Astrocyte (in vitro differentiated cells and primary cell): ENCODE measurements around the gene ABCA7. TPM values are rescaled to one million over a fixed set of nuclear protein-coding genes. Genes with fewer than 3 reads are reported as not detected.

ENCODE experiments used
- DNase-seq: peaks from one replicate; pipeline ENCODE4 v3.0.0-alpha.2; 2010; ENCODE audit warnings: low read depth
- FAIRE-seq: peaks from 2 replicates; lab custom pipeline; 2011; peaks lifted over from hg19 to GRCh38; lab: Jason Lieb, UNC
- H2AFZ ChIP-seq: 2 replicates; pipeline ENCODE4 v1.6.0; 2012; ENCODE audit warnings: low read depth, low read length, inconsistent platforms
- H3K27ac ChIP-seq: 2 replicates; pipeline ENCODE4 v1.5.1; 2011; ENCODE audit warnings: low read depth, low read length, inconsistent platforms
- H3K27me3 ChIP-seq: 2 replicates; pipeline ENCODE4 v1.6.0; 2011; ENCODE audit warnings: low read length, inconsistent platforms; ENCODE audit not compliant: insufficient read depth
- H3K36me3 ChIP-seq: 2 replicates; pipeline ENCODE4 v1.5.1; 2011; ENCODE audit warnings: low read length, inconsistent platforms; ENCODE audit not compliant: insufficient read depth
- H3K4me1 ChIP-seq: 2 replicates; pipeline ENCODE4 v1.5.1; 2011; ENCODE audit warnings: low read length, inconsistent platforms; ENCODE audit not compliant: insufficient read depth
- H3K4me2 ChIP-seq: 2 replicates; pipeline ENCODE4 v1.6.0; 2012; ENCODE audit warnings: low read length, inconsistent platforms
- H3K4me3 ChIP-seq: 2 replicates; pipeline ENCODE4 v1.5.1; 2011; ENCODE audit warnings: low read depth, mild to moderate bottlenecking, low read length, inconsistent platforms; ENCODE audit not compliant: insufficient read depth
- H3K79me2 ChIP-seq: 2 replicates; pipeline ENCODE4 v1.6.0; 2012; ENCODE audit warnings: mild to moderate bottlenecking, low read length, inconsistent platforms; ENCODE audit not compliant: insufficient read depth
- H3K9ac ChIP-seq: 2 replicates; pipeline ENCODE4 v1.6.0; 2012; ENCODE audit warnings: mild to moderate bottlenecking, low read length, inconsistent platforms
- H3K9me3 ChIP-seq: 2 replicates; pipeline ENCODE4 v1.5.1; 2012; ENCODE audit warnings: low read depth, mild to moderate bottlenecking, low read length, inconsistent platforms; ENCODE audit not compliant: insufficient read depth
- H4K20me1 ChIP-seq: 2 replicates; pipeline ENCODE4 v1.6.0; 2012; ENCODE audit warnings: low read length, inconsistent platforms; ENCODE audit not compliant: insufficient read depth
- H3K27ac Mint-ChIP-seq: one replicate; pipeline ENCODE4 v1.8.0; 2021; ENCODE audit warnings: mild to moderate bottlenecking, mixed read lengths; ENCODE audit not compliant: unreplicated experiment
- H3K27me3 Mint-ChIP-seq: one replicate; pipeline ENCODE4 v1.8.0; 2021; ENCODE audit warnings: low read depth, mixed read lengths; ENCODE audit not compliant: unreplicated experiment
- H3K36me3 Mint-ChIP-seq: one replicate; pipeline ENCODE4 v1.8.0; 2021; ENCODE audit warnings: low read depth, mixed read lengths; ENCODE audit not compliant: unreplicated experiment
- H3K4me1 Mint-ChIP-seq: one replicate; pipeline ENCODE4 v1.8.0; 2021; ENCODE audit warnings: low read depth, mixed read lengths; ENCODE audit not compliant: unreplicated experiment
- H3K4me3 Mint-ChIP-seq: one replicate; pipeline ENCODE4 v1.8.0; 2021; ENCODE audit warnings: mild to moderate bottlenecking, moderate library complexity, mixed read lengths; ENCODE audit not compliant: unreplicated experiment
- H3K9me3 Mint-ChIP-seq: one replicate; pipeline ENCODE4 v1.8.0; 2021; ENCODE audit warnings: mild to moderate bottlenecking, mixed read lengths; ENCODE audit not compliant: unreplicated experiment
- EZH2 ChIP-seq: IDR thresholded peaks from 2 replicates; pipeline ENCODE4 v1.6.1; 2012; ENCODE audit warnings: mild to moderate bottlenecking, low read length, inconsistent platforms; ENCODE audit not compliant: insufficient read depth
- total RNA-seq: library from RNA; stranded (reverse); gene quantifications from 2 replicates; pipeline ENCODE4 v1.2.1, GENCODE V29; 2021
- TF ChIP-seq, protein P1 (sequence below): IDR thresholded peaks from 2 replicates; pipeline ENCODE4 v1.5.1; 2011; ENCODE audit warnings: low read depth, mild to moderate bottlenecking, inconsistent platforms, low read length, moderate library complexity; ENCODE audit not compliant: insufficient read depth

ABCA7 gene
- total RNA-seq, 1 donor from 2014 or later: 18.4 TPM

DNA sequence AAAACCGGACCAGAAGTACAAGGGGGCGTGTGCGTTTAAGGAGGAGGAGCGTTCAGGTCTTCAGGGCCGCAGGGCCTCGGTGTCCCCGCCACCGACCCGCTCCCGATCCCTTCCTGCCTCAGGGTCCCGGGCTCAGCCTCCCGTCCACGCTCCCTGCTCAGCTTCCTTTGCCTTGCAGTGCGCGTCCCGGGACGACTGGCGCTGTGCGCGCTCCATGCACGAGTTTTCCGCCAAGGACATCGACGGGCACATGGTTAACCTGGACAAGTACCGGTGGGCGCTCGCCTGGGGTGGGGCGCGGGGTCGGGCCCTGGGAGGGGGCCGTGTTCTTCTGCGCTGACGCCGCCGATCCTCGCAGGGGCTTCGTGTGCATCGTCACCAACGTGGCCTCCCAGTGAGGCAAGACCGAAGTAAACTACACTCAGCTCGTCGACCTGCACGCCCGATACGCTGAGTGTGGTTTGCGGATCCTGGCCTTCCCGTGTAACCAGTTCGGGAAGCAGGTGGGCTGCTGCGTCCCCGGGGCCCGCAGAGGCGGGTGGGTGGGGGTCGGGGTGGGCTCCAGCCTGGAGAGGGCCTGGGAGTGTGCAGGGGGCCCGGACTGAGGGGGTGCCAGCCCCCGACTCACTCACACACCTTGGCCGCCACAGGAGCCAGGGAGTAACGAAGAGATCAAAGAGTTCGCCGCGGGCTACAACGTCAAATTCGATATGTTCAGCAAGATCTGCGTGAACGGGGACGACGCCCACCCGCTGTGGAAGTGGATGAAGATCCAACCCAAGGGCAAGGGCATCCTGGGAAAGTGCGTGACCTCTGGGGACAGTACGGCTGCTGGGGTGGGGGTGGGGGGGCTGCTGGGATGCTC is 65.3 kb downstream of the ABCA7 start:
- Mint-ChIP-seq H3K4me3 (peak overlapping the region; percentile 82), H3K27ac (no peak overlapping the region), H3K36me3 (no peaks in the 10 kb centered on the region), H3K9me3 (no peaks in the 10 kb centered on the region), H3K4me1 (peaks cover 11% of the 10 kb centered on the region), H3K27me3 (no peaks in the 10 kb centered on the region)
- TF ChIP-seq, protein P1, sequence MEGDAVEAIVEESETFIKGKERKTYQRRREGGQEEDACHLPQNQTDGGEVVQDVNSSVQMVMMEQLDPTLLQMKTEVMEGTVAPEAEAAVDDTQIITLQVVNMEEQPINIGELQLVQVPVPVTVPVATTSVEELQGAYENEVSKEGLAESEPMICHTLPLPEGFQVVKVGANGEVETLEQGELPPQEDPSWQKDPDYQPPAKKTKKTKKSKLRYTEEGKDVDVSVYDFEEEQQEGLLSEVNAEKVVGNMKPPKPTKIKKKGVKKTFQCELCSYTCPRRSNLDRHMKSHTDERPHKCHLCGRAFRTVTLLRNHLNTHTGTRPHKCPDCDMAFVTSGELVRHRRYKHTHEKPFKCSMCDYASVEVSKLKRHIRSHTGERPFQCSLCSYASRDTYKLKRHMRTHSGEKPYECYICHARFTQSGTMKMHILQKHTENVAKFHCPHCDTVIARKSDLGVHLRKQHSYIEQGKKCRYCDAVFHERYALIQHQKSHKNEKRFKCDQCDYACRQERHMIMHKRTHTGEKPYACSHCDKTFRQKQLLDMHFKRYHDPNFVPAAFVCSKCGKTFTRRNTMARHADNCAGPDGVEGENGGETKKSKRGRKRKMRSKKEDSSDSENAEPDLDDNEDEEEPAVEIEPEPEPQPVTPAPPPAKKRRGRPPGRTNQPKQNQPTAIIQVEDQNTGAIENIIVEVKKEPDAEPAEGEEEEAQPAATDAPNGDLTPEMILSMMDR: no peak
- no peak for TF ChIP-seq EZH2
- Histone ChIP-seq H3K9ac (peak overlapping the region; percentile 88), H3K27me3 (no peaks in the 10 kb centered on the region), H3K27ac (peak overlapping the region; percentile 78), H3K4me1 (peaks cover 34% of the 10 kb centered on the region), H3K79me2 (peaks cover 23% of the 10 kb centered on the region), H4K20me1 (peaks cover 30% of the 10 kb centered on the region), H3K4me3 (peak overlapping the region; percentile 69), H3K9me3 (no peaks in the 10 kb centered on the region), H3K4me2 (peak overlapping the region; percentile 96), H2AFZ (no peak overlapping the region), H3K36me3 (no peaks in the 10 kb centered on the region)
- no peak for FAIRE-seq
- DNase-seq: peak; percentile 39

DNA sequence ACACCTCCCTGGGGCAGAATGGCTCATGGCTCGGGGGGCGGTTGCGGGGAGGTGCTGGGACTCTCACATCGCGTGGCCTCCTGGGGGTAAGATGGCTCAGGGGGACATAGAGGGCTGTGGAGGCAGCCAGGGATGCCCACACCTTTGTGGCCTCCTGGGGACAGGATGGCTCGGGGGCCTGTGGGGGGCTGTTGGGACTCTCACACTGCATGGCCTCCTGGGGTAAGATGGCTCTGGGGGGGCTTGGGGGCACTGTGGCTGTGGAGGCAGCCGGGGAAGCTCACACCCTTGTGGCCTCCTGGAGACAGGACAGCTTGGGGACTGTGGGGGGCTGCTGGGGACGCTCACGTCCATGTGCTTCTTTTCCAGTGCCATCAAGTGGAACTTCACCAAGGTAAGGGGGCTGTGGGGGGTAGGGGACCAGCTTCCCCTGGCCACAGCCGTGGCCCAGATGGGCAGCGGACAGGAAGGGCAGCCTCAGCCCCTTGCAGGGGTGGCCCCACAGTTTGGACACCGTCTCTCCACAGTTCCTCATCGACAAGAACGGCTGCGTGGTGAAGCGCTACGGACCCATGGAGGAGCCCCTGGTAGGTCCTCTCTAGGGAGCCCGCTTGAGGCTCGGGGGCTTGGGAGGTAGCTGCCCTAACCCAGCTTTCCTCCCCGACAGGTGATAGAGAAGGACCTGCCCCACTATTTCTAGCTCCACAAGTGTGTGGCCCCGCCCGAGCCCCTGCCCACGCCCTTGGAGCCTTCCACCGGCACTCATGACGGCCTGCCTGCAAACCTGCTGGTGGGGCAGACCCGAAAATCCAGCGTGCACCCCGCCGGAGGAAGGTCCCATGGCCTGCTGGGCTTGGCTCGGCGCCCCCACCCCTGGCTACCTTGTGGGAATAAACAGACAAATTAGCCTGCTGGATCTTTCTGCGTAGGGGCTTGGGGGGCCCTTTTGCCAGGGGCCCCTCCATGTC is 66.2 kb downstream of the ABCA7 start:
- Mint-ChIP-seq H3K27ac (no peak overlapping the region), H3K4me1 (peaks cover 11% of the 10 kb centered on the region), H3K4me3 (peak overlapping the region; percentile 76), H3K27me3 (no peaks in the 10 kb centered on the region), H3K9me3 (no peaks in the 10 kb centered on the region), H3K36me3 (no peaks in the 10 kb centered on the region)
- FAIRE-seq (no peak), DNase-seq (no peak)
- Histone ChIP-seq H3K27me3 (no peaks in the 10 kb centered on the region), H3K27ac (no peak overlapping the region), H3K4me2 (peak overlapping the region; percentile 96), H3K9ac (no peak overlapping the region), H4K20me1 (peaks cover 34% of the 10 kb centered on the region), H3K4me1 (peaks cover 34% of the 10 kb centered on the region), H2AFZ (no peak overlapping the region), H3K9me3 (no peaks in the 10 kb centered on the region), H3K79me2 (peaks cover 23% of the 10 kb centered on the region), H3K4me3 (no peak overlapping the region), H3K36me3 (no peaks in the 10 kb centered on the region)
- TF ChIP-seq, protein P1: no peak
- TF ChIP-seq EZH2: no peak
